ENCODE data around the gene HTRA1.

The HTRA1 gene
- total RNA-seq, result 0 to 0.14 reads per million in 2 donors

GRCh38 chr10:122461367-122461728 is at the start of gene HTRA1:
TSS of gene HTRA1 (plus strand) at chr10:122461553. CDS start at chr10:122461653, 100 bp downstream.
- no peak for DNase-seq

GRCh38 chr10:122413327-122413726 is 48.0 kb upstream of the HTRA1 start:
- DNase-seq, result no peak

DNA sequence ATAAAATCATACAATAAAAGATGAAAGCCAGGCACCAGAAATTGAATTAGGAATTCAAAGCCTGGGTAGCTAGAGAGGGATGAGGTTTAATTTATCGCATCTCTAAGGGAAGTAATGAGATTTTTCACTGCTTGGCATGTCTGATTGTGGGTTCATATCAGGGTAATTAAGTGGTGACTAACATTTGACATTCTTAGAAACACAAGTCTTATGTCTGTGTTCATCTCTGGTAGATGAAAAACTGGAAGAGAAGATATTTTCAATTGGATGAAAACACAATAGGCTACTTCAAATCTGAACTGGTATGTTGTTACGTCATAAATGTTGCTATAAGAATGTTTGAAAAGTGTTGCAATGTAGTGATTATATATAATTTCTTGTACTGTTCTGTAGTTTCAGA is 43.7 kb upstream of the HTRA1 start:
- no peak for DNase-seq

GRCh38 chr10:122419016-122419415 is 42.3 kb upstream of the HTRA1 start:
- no peak for DNase-seq

DNA sequence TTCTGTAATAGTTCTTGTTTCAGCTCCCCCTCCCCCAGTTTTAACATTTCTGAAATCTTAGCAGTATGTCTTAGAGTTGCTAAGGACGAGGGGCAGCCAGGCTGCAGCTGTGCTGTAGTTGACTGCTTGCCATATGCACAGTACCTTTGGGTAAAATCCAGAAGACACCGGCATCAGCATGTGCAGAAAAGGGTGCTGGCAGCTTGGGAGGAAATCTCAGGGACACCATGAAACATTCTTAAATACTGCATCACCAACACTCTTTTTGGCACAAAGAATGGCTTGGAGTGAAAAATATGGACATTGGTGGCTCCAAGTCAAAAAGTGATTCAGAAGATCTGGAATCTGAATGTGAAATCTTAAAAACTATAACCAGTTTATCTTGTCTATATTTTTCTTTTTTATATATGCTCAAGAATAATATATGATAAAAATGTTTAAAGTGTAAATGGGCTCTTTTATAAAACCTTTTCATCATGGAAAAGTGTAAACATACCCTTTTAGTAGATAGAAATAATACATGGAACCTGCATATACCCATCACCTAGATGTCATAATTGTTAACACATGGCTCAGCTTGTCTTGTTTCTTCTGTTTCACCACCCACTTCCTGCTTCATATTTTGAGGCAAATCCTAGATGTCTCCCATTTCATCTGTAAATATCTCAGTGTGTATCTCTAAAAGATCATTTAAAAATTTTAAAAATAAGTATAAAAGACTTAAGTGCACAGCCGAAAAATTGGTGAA is 41.3 kb upstream of the HTRA1 start:
- DNase-seq, result no peak

GRCh38 chr10:122420624-122421007 is 40.7 kb upstream of the HTRA1 start:
- no peak for DNase-seq

DNA sequence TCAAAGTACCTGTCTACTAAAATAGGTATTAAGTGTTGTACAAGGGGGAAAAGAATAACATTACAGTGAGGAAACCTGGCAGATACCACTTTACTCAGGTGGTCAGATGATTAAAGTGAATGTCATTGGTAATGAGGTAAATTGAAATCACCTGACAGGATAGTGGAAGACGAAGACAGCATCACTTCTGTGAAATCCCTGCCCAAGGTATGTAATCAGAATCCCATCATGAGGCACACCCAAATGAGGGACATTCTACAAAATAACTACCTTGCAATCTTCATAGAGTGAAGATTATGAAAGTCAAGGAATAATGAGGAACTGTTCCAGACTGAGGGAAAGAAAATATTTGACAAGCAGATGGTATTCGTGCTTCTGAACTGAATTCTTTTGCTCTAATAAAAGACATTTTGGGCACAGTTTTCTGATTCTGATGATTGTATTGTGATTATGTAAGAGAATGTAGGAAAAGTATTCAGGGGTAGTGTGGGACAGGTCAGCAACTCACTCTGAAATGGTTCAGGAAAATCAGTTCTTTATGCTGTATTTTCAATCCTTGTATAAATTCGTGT is 40.2 kb upstream of the HTRA1 start:
- DNase-seq, result no peak

DNA sequence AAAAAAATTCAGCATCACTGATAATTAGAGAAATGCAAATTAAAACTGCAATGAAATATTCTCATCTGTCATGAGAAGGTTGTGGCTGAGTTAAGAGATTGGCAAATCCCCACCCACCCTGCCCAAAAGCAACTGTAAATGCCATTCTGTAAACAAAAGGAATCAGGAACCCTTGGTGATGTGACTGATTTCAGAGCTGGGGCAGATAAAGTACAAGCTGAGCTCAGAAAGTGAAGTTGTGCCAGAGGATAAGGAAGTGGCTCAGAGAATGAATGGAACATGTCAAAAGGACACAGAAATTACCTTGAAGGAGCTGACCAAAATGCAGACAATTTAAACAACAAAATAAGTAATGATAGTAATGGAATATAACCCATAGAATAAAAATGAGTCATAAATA is 39.6 kb upstream of the HTRA1 start:
- no peak for DNase-seq

GRCh38 chr10:122422266-122422989 is 38.9 kb upstream of the HTRA1 start:
- DNase-seq, result no peak

DNA sequence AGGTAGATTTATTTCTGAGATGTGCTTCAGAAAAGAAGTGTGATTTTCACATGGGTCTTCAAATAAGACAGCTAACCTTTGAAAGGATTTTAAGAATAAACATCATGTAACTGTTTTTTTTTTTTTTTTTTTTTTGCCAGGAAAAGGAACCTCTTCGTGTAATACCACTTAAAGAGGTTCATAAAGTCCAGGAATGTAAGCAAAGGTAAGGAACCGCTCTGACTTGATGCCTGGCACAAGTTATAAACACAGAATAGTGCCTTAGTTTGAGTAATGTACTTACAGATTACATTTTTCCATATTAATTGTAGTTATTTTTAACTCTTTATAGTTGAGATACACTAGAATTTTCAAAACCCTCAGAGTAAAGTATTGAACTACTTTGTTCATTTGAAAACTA is 37.3 kb upstream of the HTRA1 start:
- DNase-seq, result no peak

DNA sequence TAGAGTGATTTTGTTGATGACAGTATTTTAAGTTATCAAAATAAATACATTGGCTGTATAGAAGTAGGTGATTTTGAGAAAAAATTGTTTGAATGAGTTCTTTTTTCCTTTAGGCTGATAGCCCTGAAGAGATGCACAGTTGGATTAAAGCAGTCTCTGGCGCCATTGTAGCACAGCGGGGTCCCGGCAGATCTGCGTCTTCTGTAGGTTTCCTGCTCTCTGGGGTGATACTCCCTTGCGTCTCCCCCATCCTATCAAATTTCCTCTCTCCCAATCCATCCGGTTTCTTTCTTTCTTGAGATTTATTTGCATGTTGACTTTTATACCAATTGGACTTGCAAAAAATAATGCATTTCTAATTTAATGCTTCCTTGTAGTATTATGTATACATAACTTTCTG is 34.5 kb upstream of the HTRA1 start:
- no peak for DNase-seq

DNA sequence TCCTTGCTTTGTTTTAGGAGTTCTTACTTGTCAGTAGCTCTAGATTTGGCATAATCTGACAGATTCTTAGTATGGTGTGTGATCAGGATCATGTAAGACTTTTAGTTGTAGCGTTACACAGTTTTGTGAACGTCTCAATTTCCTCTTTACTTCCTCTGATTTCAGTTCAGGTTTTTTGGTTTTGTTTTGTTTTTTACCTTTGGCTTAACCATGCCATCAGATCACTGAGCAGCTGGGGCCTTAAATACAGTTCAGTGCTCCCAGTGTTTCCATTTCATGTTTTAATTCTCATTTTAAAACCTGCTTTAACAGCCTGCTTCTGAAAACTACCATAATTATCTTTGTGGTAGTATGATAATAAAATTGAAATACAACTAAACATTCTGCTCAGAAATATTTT is 34.1 kb upstream of the HTRA1 start:
- DNase-seq, result no peak

DNA sequence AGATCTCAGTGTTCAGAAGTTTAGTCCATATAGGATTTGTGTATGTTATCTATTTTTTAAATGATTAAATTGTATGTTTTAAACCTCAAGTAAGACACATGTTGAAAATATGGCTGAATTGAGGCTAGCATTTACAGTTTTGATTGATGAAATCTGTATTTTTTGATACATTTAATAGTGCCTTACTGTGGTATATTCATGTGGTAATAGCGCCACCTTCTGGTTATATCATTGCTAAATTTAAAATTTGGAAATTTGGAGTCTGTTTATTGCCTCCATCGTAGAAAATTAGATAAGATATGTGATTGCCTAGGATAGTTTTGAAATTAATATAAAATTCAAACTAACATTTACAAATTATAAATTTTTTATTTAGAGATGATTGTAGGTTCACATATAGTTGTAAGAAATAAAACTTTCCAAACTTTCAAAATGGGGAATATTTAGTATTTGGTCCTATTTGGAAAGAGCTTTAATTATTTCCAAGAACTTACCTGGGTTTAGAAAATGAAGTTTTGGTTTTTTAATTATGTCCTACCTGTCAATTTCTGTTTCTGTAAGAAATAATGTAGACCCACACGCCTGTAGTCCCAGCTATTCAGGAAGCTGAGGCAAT is 26.0 kb upstream of the HTRA1 start:
- DNase-seq, result no peak

- DNase-seq, result no peak
These were observed 19.4 kb upstream of the HTRA1 start for GRCh38 chr10:122441961-122442360.

GRCh38 chr10:122445469-122445868 is 15.9 kb upstream of the HTRA1 start:
- no peak for DNase-seq

- DNase-seq, result no peak
These were observed 15.4 kb upstream of the HTRA1 start for GRCh38 chr10:122445904-122446303.

DNA sequence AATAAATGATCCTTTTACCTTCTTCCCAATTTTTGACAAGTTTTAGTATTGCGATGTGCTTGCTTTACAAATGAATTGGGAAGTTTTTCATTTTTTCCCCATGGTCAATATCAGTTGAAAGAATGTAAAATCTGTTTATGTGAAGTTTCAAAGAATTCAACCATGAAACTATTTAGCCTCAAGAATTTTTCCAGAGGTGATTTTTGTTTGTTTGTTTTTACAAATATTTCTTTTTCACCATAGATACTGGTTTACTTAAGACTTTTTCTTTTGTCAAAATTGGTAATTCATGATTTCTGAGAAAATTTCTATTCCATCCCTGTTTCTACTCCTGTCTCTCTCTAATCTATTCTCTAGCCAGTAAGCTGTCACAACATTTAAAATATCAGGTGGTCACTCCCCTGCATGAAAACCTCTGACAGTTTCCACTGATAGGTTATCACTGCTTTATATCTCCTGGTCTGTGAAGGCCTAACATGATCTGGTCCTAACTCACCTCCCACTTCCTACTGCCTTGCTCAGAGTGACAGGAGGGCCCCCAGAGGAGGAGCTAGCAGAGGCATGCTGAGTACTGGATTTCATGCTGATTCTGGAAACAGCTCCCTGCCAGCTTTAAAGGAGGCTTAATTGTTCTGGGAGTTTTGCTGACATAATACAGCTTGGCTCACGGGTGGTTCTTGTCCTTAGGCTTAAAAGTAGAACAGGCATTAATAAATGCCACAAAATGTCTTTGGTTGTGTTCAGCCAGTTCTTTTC is 14.5 kb upstream of the HTRA1 start:
- DNase-seq, result no peak

DNA sequence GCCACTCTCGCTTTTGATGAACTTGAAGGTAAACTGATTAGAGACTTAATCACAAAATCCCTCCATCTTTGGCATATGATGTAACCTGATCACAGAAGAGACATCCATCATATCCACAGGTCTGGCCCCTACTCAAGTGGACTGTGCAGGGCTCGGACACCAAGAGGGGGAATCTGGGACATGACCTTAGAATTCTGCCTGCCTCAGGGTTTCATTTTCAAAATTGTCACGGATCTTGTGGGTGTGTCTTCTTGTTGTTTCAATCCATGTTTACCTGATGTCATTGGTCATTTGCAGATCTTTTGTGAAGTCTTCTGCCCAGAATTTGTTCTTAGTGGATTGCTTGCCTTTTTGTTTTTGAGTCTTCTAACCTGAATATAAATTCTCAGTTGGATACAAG is 12.8 kb upstream of the HTRA1 start:
- no peak for DNase-seq

DNA sequence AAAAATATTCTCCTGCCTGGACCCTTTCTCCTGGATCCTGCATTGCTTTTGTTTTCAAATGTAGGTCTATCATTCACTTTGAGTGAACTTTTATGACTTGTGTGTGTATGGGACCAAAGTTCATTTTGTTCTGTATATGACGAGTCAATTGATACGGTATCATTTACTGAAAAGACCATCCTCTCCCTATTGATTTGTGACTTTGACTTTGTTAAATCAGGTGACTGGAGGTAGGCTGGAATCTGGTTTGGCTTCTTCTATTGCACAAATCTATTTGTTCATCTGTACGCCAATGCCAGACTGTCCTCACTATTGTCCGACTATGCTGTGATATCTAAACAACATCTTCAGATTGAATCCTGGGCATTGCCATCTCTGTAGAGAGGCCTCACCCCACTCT is 12.2 kb upstream of the HTRA1 start:
- DNase-seq, result no peak

DNA sequence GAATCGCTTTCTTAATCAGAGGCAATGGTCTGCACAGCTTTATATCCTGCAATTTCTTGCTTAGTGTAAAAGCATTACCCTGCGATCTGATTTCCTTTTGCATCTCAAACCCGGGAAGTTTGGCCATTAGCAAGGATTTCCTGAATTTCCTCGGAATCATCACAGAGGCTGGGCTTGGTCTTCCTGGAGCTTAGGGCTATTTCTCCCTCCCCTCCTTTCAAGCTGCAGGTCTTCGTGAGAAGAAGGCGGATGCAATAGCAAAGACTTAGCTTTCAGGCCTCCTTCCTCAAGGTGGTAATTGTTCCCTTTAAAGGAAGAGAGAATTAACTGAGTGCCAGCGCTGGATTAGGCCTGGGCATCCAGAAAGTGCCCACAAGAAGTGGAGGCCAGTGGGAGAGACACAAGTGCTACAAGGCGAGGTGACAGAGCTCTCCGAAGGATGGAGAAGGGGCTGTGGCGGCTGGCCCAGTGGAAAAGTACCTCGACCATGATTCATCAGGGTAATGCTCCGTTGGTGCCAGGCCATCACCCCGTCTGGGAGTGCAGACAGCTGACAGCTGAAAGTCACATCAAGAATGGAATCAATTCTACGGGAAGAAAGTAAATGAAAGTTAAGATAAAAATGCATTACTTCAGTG is 10.9 kb upstream of the HTRA1 start:
- DNase-seq, result no peak

DNA sequence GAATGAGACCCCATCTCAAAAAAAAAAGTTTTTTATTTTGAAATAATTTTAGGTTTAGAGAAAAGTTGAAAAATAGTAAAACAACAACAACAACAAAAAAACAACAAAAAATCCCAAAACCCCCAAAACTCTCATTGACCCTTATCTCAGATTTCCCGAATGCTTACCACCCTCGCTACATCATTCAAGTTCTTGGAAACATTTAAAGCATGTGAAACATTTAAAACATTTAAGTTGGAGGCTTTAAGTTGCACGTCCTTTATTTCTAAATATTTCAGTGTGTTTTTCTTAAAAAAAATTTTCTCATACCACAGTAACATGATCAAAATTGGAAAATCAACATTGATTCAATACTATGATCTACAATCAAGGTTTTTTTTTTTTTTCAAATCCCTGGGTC is 7.3 kb upstream of the HTRA1 start:
- no peak for DNase-seq

- DNase-seq, result no peak
These were observed 6.7 kb upstream of the HTRA1 start, which contains the start of gene ARMS2 for GRCh38 chr10:122454603-122455080. TSS of gene ARMS2 (plus strand) at chr10:122454653. CDS start at chr10:122454728, 75 bp downstream.
